GM21528 (cell line): ENCODE results near the gene TLDC2.

Experiments used
- ATAC-seq: cut with Tn5 transposase; IDR thresholded peaks from one replicate; pipeline ENCODE4 v1.9.1; 2021; ENCODE audit warnings: mild to moderate bottlenecking, moderate library complexity; ENCODE audit not compliant: unreplicated experiment, low FRiP score

Gene TLDC2

GRCh38 chr20:36849333-36850065 lies 26.4 kb upstream of the TLDC2 start:
- ATAC-seq: no peak

- no peak for ATAC-seq
Measured at GRCh38 chr20:36850759-36851158, 25.2 kb upstream of the TLDC2 start.

GRCh38 chr20:36851490-36851889 lies 24.4 kb upstream of the TLDC2 start:
- ATAC-seq: no peak

GRCh38 chr20:36852187-36852586 lies 23.8 kb upstream of the TLDC2 start:
- no peak for ATAC-seq

- ATAC-seq: no peak
Measured at GRCh38 chr20:36854348-36855240, 21.3 kb upstream of the TLDC2 start.

- no peak for ATAC-seq
Measured at GRCh38 chr20:36855241-36855657, 20.7 kb upstream of the TLDC2 start.

GRCh38 chr20:36856195-36856594 lies 19.7 kb upstream of the TLDC2 start:
- ATAC-seq: no peak

GRCh38 chr20:36856691-36857635 lies 19.0 kb upstream of the TLDC2 start:
- ATAC-seq: no peak

GRCh38 chr20:36859282-36859555 lies 16.7 kb upstream of the TLDC2 start:
- ATAC-seq: no peak

GRCh38 chr20:36859700-36860330 lies 16.1 kb upstream of the TLDC2 start:
- ATAC-seq: no peak

- ATAC-seq: no peak
Measured at GRCh38 chr20:36860339-36860738, 15.6 kb upstream of the TLDC2 start.

GRCh38 chr20:36860811-36861624 lies 14.9 kb upstream of the TLDC2 start:
- ATAC-seq: no peak

- no peak for ATAC-seq
Measured at GRCh38 chr20:36861625-36861874, 14.4 kb upstream of the TLDC2 start.

- ATAC-seq: no peak
Measured at GRCh38 chr20:36861875-36862801, 13.8 kb upstream of the TLDC2 start.

GRCh38 chr20:36862857-36863668 lies 12.9 kb upstream of the TLDC2 start:
- ATAC-seq: peak; percentile 46

GRCh38 chr20:36865076-36865860 lies 10.7 kb upstream of the TLDC2 start:
- ATAC-seq: no peak

GRCh38 chr20:36865861-36866149 lies 10.1 kb upstream of the TLDC2 start:
- ATAC-seq: no peak
